Measurements from ENCODE around the gene GPBAR1.
A peak's percentile ranks its signal among the peaks of the same experiment; 100 is the strongest.

GPBAR1 gene

GRCh38 chr2:218282173-218282991 lies 21.6 kb downstream of the GPBAR1 start:
- DNase-seq (ENCODE audit: extremely low read depth in 1 of 2, low read depth in 1 of 2): no peak

GRCh38 chr2:218284106-218284811 lies 23.4 kb downstream of the GPBAR1 start:
- peak in 1 of 2 donors; percentile 31 for DNase-seq (ENCODE audit: extremely low read depth in 1 of 2, low read depth in 1 of 2)

DNA sequence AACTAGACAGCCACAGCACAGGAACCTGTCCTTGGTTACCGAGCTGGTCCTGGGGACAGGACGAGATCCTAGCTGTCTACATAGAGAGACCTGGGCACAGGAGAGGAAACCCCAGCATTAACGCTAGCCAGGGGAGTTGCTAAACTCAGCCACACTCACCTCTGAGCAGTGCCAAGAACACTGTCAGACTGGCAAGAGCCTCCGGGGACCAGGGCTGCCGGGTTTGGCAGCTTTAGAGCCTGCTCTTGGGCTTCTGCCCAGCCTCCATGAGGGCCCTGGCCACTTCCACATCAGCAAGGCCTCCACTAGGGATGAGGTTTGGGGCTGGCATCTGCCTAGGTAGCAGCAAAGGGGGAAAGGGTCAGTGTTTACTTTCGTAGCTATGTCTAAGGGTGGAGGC lies 24.8 kb downstream of the GPBAR1 start:
- no peak for DNase-seq (ENCODE audit: extremely low read depth in 1 of 2, low read depth in 1 of 2)

- peak; percentile 61 to 75 for DNase-seq (ENCODE audit: extremely low read depth in 1 of 2, low read depth in 1 of 2)
These were observed 26.0 kb downstream of the GPBAR1 start for GRCh38 chr2:218286570-218287459.

DNA sequence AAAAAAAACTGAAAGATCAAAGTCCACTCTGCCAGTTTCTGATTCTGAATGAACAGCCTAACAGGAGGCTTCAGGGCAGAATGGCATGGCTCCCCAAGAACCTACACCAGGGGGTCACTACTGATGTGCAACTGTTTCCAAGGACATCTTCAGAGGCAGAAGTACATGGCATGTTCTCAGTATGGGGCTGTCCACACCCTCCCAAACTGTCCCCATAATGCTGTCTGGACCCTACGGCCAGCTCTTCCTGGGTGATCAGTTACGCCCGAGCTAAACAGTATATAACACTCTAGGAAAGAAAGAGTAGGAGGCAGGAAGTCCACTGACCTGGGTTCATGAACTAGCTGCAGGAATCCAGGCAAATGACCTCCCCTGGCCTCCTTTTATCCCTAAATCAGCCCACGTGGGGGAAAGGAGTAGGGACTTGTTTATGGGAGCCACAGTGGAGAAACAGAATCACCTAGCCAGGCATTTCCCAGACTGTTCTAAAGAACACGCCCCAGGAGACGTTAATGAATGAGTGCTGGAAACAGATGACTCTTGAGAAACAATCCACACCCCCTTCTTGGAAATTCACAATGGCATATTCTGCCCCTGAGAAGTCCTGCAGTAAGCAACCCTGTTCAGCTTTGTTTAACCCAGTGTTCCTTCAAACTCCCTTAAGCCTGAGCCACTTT lies 29.0 kb downstream of the GPBAR1 start:
- no peak for DNase-seq (ENCODE audit: extremely low read depth in 1 of 2, low read depth in 1 of 2)

GRCh38 chr2:218290316-218291261 lies 29.8 kb downstream of the GPBAR1 start:
- no peak for DNase-seq (ENCODE audit: extremely low read depth in 1 of 2, low read depth in 1 of 2)

- no peak for DNase-seq (ENCODE audit: extremely low read depth in 1 of 2, low read depth in 1 of 2)
These were observed 30.7 kb downstream of the GPBAR1 start for GRCh38 chr2:218291318-218292047.

- peak in 1 of 2 donors; percentile 72 for DNase-seq (ENCODE audit: extremely low read depth in 1 of 2, low read depth in 1 of 2)
These were observed 31.5 kb downstream of the GPBAR1 start, which contains the start of gene TMBIM1 for GRCh38 chr2:218292048-218293014. Gene TMBIM1 (minus strand): TSS chr2:218292503. CDS start chr2:218282141, 10,362 bp downstream.

DNA sequence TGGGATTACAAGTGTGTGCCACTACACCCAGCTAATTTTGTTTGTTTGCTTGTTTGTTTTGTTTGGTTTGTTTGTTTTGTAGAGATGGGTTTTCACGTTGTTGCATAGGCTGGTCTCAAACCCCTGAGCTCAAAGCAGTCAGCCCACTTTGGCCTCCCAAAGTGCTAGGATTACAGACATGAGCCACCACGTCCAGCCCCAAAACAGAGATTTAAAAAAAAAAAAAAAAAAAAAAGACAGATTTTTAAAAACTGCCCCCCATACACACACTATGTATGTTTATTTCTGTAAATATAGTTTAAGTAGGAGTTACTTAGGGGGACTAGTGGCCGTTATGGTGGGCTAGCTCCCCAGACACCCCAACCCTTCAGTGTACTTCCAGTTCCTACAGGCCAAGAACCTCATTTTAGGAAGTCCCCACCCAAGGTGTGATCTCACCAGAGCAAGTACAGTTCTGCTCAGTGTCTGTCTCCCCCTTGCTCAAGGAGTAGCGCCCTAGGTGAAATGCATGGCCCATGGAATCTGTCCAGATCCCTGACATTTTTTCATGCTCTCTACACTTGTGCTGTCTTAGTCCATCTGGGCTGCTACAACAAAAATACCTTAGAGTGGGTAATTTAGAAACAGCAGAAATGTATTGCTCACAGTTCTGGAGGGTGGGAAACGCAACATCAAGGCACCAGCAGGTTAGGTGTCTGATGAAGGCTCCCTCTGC lies 33.1 kb downstream of the GPBAR1 start:
- DNase-seq (ENCODE audit: extremely low read depth in 1 of 2, low read depth in 1 of 2): no peak

DNA sequence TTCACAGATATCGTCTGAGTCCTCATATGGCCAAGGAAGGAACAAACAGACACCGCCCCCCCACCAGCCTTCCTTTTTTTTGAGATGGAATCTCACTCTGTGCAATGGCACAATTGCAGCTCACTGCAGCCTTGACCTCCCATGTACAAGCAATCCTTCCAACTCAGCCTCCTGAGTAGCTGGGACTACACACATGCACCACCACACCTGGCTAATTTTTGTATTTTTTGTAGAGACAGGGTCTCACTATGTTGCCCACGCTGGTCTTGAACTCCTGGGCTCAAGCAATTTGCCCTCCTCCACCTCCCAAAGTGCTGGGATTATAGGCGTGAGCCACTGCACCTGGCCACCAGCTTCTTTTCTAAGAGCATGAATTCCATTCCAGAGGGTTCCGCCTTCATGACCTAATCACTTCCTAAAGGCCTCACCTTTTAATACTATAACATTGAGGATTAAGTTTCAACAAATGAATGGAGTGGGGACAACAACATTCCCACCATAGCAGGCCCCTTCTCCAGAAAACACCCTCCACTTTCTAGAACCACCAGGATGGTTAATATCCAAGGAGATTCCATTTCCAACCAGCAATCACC lies 33.7 kb downstream of the GPBAR1 start:
- DNase-seq (ENCODE audit: extremely low read depth in 1 of 2, low read depth in 1 of 2): no peak

DNA sequence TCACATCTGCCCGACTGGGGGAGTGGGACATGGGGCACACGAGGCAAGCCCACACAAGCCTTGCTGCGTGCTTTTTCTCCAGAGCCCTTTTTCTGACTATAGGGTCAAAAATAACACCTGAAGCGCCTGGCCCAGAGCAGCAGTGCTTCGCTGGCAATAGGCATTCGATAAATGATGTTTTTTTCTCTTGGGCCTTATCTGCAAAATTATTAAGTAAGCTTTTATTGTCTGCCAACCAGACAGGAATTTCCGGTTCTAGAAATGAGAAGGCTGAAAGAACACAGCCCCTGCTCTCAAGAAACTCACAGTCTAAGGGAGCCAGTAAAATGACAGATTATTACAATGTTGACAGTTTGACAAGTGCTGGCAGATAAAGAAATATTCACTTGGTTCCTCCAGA lies 34.2 kb downstream of the GPBAR1 start:
- DNase-seq (ENCODE audit: extremely low read depth in 1 of 2, low read depth in 1 of 2): no peak

DNA sequence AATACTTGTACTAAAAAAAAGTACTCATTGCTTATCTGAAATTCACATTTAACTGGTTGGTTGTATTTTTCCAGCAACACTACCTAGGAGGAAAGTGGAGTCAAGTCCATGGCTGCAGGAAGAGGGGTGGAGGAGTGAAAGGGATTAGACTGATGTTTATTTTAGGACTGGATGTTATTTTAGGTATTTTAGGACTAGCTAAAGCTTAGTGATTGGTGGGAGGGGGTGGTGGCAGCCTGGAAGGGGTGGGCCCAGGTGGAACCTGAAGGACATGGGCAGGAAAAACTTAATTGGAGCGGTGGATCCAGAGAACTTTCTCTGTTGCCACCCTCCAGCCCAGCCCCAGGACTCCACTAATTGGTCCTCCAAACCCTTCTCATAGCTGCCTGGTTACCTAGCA lies 35.4 kb downstream of the GPBAR1 start:
- DNase-seq (ENCODE audit: extremely low read depth in 1 of 2, low read depth in 1 of 2): no peak

DNA sequence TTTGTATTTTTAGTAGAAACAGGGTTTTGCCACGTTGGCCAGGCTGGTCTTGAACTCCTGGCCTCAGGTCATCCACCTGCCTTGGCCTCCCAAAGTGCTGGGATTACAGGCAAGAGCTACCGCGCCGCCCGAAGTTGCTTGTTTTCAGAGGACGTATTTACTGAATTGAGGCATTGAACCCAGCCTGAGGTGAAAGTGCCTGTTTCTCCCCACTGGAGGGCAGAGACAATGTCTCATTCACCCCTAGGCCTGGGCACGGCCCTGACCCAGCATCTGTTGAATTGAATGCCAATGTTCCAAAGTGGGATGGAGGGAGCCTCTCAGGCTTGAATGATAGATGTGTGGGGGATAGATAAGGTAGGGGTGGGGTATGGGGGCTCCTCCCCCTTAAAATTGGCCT lies 36.0 kb downstream of the GPBAR1 start:
- DNase-seq (ENCODE audit: extremely low read depth in 1 of 2, low read depth in 1 of 2): no peak

DNA sequence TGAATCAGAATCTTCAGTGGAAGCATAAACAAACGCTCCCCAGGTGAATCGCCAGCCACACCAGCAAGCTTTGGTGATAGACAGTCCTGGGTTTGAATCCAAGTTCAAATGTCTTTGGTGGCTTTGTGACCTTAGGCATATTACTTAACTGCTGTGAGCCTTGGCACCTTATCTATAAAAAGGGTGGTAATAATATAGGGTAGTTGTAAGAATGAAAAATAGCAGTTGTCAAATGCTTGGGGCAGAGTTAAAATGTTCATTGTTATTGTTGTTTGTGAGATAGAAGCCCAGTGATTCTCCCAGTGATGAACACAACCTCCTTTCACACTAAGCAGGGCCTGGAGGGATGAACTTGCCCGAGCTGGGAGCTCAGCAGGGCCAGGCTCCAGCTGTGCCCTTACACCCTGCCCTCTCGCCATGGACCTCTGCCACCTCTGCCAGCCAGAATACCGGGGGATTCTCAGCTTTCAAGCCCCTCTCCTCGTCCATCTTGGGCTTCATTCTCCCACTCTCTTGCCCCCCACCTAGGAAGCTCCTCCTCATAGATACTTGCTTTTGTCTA lies 37.6 kb downstream of the GPBAR1 start:
- no peak for DNase-seq (ENCODE audit: extremely low read depth in 1 of 2, low read depth in 1 of 2)

GRCh38 chr2:218300141-218300540 lies 39.3 kb downstream of the GPBAR1 start:
- DNase-seq (ENCODE audit: extremely low read depth in 1 of 2, low read depth in 1 of 2): no peak

GRCh38 chr2:218301176-218301819 lies 40.5 kb downstream of the GPBAR1 start:
- peak; percentile 73 to 79 for DNase-seq (ENCODE audit: extremely low read depth in 1 of 2, low read depth in 1 of 2)

Measured in activated CD8-positive, alpha-beta memory T cell treated with anti-CD3 and anti-CD28 coated beads for 1 hour (primary cell).